OCI-LY1 (cell line): ENCODE data around the gene ABCB11.

Source experiments
- H2AFZ ChIP-seq: fragments of 200-600 bp; sonication (generic), shearing (Covaris generic); 2 replicates; pipeline ENCODE4 v1.6.0; 2014; ENCODE audit warnings: antibody characterized with exemption, mild to moderate bottlenecking, low read length
- H3F3A ChIP-seq: fragments of 200-600 bp; sonication (generic), shearing (Covaris generic); 2 replicates; pipeline ENCODE4 v1.6.0; 2014; ENCODE audit warnings: mild to moderate bottlenecking, antibody characterized with exemption, low read length, moderate library complexity; ENCODE audit not compliant: insufficient read depth
- H3K27ac ChIP-seq: fragments of 200-600 bp; sonication (generic); 2 replicates; pipeline ENCODE4 v1.5.1; 2014; ENCODE audit warnings: low read length, mixed run types, mild to moderate bottlenecking, low read depth; ENCODE audit not compliant: poor library complexity, severe bottlenecking
- H3K27me3 ChIP-seq: fragments of 200-600 bp; sonication (generic); 2 replicates; pipeline ENCODE4 v1.6.0; 2014; ENCODE audit warnings: antibody characterized with exemption, mild to moderate bottlenecking, low read length, moderate library complexity; ENCODE audit not compliant: insufficient read depth
- H3K36me3 ChIP-seq: fragments of 200-600 bp; sonication (generic); 2 replicates; pipeline ENCODE4 v1.6.1; 2014; ENCODE audit warnings: mild to moderate bottlenecking, antibody characterized with exemption, low read length, moderate library complexity, mixed read lengths; ENCODE audit not compliant: insufficient read depth
- H3K4me1 ChIP-seq: fragments of 200-600 bp; sonication (generic); 2 replicates; pipeline ENCODE4 v1.5.1; 2014; ENCODE audit warnings: mild to moderate bottlenecking, low read length, moderate library complexity; ENCODE audit not compliant: insufficient read depth, severe bottlenecking
- H3K4me2 ChIP-seq: fragments of 200-600 bp; sonication (generic), shearing (Covaris generic); 2 replicates; pipeline ENCODE4 v1.6.1; 2014; ENCODE audit warnings: low read length
- H3K4me3 ChIP-seq: fragments of 200-600 bp; sonication (generic); 2 replicates; pipeline ENCODE4 v1.5.1; 2014; ENCODE audit warnings: low read length, low read depth, mild to moderate bottlenecking, mixed read lengths; ENCODE audit not compliant: poor library complexity, severe bottlenecking
- H3K79me2 ChIP-seq: fragments of 200-600 bp; shearing (Covaris generic); 2 replicates; pipeline ENCODE4 v1.6.1; 2016; ENCODE audit warnings: mixed run types, low read length, mixed read lengths; ENCODE audit not compliant: insufficient read depth
- H3K9ac ChIP-seq: fragments of 200-600 bp; sonication (generic), shearing (Covaris generic); 2 replicates; pipeline ENCODE4 v1.6.1; 2014; ENCODE audit warnings: mild to moderate bottlenecking, low read length, mixed read lengths
- H3K9me2 ChIP-seq: fragments of 200-600 bp; sonication (generic), shearing (Covaris generic); 2 replicates; pipeline ENCODE4 v1.6.1; 2014; ENCODE audit warnings: low read depth, mild to moderate bottlenecking, low read length, mixed read lengths
- H3K9me3 ChIP-seq: fragments of 200-600 bp; shearing (Covaris generic); 2 replicates; pipeline ENCODE4 v1.6.1; 2014; ENCODE audit warnings: low read length, mixed read lengths
- H4K20me1 ChIP-seq: fragments of 200-600 bp; sonication (generic), shearing (Covaris generic); 2 replicates; pipeline ENCODE4 v1.6.0; 2016; ENCODE audit warnings: mild to moderate bottlenecking, low read length; ENCODE audit not compliant: insufficient read depth
- EZH2 ChIP-seq: fragments of 200-600 bp; sonication (generic), shearing (Covaris generic); IDR thresholded peaks from 2 replicates; pipeline ENCODE4 v1.8.0; 2017; ENCODE audit warnings: borderline replicate concordance, mixed run types, mild to moderate bottlenecking, antibody characterized with exemption, low read length, moderate library complexity, mixed read lengths
- TF ChIP-seq, protein P1 (sequence below): fragments of 200-600 bp; sonication (generic), shearing (Covaris generic); IDR thresholded peaks from 2 replicates; pipeline ENCODE4 v1.5.1; 2017; ENCODE audit warnings: mild to moderate bottlenecking, antibody characterized with exemption, low read length, moderate library complexity, mixed read lengths

Gene ABCB11

DNA sequence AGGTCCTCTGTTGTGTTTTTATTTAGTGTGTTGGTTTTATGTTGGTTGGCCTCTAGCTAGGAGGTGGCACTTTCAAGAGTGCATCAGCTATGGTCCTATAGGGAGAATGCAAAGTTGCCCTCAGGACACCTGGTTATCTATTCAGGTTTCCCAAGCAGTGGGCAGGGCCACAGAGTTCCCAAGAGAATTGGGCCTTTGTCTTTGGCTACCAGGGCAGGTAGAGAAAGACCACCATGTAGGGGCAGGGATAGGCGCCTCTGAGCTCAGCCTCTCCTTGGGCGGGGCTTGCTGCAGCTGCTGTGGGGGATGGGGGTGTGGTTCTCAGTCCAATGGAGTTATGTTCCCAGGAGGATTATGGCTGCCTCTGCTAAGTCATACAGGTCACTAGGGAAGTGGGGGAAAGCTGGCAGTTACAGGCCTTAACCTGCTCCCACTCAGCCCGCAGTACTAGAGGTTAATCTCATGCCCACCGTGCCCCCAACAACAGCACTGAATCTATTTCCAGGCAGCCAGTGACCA lies 26.0 kb downstream of the ABCB11 start:
- H3K4me1 ChIP-seq = no peaks in the 10 kb centered on the region
- no peaks in the 10 kb centered on the region for H3K36me3 ChIP-seq
- no peaks in the 10 kb centered on the region for H4K20me1 ChIP-seq
- H3K9ac ChIP-seq = no peak overlapping the region
- no peak overlapping the region for H2AFZ ChIP-seq
- no peak overlapping the region for H3K4me3 ChIP-seq
- H3K27me3 ChIP-seq = no peaks in the 10 kb centered on the region
- TF ChIP-seq, protein P1, sequence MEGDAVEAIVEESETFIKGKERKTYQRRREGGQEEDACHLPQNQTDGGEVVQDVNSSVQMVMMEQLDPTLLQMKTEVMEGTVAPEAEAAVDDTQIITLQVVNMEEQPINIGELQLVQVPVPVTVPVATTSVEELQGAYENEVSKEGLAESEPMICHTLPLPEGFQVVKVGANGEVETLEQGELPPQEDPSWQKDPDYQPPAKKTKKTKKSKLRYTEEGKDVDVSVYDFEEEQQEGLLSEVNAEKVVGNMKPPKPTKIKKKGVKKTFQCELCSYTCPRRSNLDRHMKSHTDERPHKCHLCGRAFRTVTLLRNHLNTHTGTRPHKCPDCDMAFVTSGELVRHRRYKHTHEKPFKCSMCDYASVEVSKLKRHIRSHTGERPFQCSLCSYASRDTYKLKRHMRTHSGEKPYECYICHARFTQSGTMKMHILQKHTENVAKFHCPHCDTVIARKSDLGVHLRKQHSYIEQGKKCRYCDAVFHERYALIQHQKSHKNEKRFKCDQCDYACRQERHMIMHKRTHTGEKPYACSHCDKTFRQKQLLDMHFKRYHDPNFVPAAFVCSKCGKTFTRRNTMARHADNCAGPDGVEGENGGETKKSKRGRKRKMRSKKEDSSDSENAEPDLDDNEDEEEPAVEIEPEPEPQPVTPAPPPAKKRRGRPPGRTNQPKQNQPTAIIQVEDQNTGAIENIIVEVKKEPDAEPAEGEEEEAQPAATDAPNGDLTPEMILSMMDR = no peak
- TF ChIP-seq EZH2 = no peak
- H3K79me2 ChIP-seq = no peaks in the 10 kb centered on the region
- H3K9me3 ChIP-seq = 0 out of 2 replicates have a peak, but pooled peaks cover 4% of the 10 kb centered on the region
- no peak overlapping the region for H3K27ac ChIP-seq
- no peak overlapping the region for H3K4me2 ChIP-seq
- H3F3A ChIP-seq = no peaks in the 10 kb centered on the region
- no peaks in the 10 kb centered on the region for H3K9me2 ChIP-seq

DNA sequence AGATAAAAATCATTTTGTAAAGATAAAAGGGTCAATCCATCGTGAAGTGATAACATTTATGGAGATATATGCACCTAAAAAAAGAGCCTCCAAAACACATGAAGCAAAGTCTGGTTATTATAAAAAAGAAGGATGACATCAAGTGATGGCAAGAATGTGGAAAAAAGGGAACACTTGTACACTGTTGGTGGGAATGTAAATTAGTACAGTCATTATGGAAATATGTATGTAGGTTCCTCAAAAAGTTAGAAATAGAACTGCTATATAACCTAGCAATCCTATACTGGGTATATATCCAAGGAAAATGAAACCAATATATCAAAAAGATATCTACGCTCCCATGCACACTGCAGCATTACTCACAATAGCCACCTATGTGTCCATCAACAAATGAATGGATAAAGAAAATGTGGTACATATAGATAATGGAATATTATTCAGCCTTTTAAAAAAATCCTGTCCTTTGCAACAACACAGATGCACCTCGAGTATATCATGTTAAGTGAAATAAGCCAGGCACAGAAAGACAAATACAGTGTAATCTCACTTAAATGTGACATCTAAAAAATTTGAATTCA lies 28.9 kb downstream of the ABCB11 start:
- H3K79me2 ChIP-seq = no peaks in the 10 kb centered on the region
- no peaks in the 10 kb centered on the region for H3K9me2 ChIP-seq
- no peak overlapping the region for H3K4me3 ChIP-seq
- no peak overlapping the region for H2AFZ ChIP-seq
- H3F3A ChIP-seq = no peaks in the 10 kb centered on the region
- no peaks in the 10 kb centered on the region for H3K4me1 ChIP-seq
- H3K27me3 ChIP-seq = no peaks in the 10 kb centered on the region
- H3K36me3 ChIP-seq = no peaks in the 10 kb centered on the region
- H4K20me1 ChIP-seq = no peaks in the 10 kb centered on the region
- no peak for TF ChIP-seq EZH2
- TF ChIP-seq, protein P1 = no peak
- H3K9me3 ChIP-seq = 0 out of 2 replicates have a peak, but pooled peaks cover 4% of the 10 kb centered on the region
- no peak overlapping the region for H3K27ac ChIP-seq
- no peak overlapping the region for H3K4me2 ChIP-seq
- no peak overlapping the region for H3K9ac ChIP-seq

DNA sequence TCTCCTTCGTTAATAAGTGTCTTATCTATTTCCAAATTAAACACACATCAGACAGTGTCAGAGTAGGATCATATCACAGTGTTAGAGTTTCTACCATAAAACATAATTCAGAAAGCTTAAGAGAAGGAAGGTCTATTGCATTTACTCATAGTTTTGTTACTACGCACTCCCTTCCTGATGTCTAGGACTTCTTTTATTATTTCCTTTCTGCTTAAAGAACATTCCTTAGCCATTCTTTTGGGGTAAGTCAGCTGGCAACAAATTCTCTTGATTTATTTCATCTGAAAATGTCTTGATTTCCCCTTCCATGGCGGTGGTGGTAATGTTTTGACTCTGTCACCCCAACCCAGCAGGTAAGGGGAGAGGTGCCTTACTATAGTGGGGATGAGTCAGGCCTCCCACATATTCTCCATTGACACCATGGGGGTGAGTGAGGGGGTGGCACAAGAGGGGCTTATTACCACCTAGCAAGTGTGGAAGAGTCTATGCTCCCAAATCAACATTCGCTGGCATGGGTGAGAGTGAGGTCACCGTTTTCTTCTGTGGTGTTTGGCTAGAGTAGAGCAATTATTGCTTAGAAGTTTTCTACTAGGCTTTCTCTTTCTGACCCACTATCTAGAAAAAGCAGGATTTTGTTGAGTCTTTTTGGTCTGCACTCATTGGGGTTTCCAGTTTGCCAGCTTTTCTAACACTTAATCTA lies 29.9 kb downstream of the ABCB11 start:
- Histone ChIP-seq H3K27ac (no peak overlapping the region), H3K9ac (no peak overlapping the region)
- TF ChIP-seq, protein P1 = no peak
- no peak for TF ChIP-seq EZH2

More for the DNA sequence above, 29.9 kb downstream of the ABCB11 start:
- H3K36me3 ChIP-seq = no peaks in the 10 kb centered on the region
- no peaks in the 10 kb centered on the region for H3K9me2 ChIP-seq
- H3K79me2 ChIP-seq = no peaks in the 10 kb centered on the region
- H4K20me1 ChIP-seq = no peaks in the 10 kb centered on the region
- H3K4me3 ChIP-seq = no peak overlapping the region
- H3K27me3 ChIP-seq = no peaks in the 10 kb centered on the region
- H3K4me2 ChIP-seq = no peak overlapping the region
- no peak overlapping the region for H2AFZ ChIP-seq
- no peaks in the 10 kb centered on the region for H3K9me3 ChIP-seq
- no peaks in the 10 kb centered on the region for H3K4me1 ChIP-seq
- no peaks in the 10 kb centered on the region for H3F3A ChIP-seq
